ENCODE results near the gene ZNF646. TPM values are rescaled to one million over a fixed set of nuclear protein-coding genes. Genes with fewer than 3 reads are reported as not detected.

The ZNF646 gene
- total RNA-seq, 6 experiments from 2014 or later, result 13.0 to 16.3 (median 14.7) TPM

DNA sequence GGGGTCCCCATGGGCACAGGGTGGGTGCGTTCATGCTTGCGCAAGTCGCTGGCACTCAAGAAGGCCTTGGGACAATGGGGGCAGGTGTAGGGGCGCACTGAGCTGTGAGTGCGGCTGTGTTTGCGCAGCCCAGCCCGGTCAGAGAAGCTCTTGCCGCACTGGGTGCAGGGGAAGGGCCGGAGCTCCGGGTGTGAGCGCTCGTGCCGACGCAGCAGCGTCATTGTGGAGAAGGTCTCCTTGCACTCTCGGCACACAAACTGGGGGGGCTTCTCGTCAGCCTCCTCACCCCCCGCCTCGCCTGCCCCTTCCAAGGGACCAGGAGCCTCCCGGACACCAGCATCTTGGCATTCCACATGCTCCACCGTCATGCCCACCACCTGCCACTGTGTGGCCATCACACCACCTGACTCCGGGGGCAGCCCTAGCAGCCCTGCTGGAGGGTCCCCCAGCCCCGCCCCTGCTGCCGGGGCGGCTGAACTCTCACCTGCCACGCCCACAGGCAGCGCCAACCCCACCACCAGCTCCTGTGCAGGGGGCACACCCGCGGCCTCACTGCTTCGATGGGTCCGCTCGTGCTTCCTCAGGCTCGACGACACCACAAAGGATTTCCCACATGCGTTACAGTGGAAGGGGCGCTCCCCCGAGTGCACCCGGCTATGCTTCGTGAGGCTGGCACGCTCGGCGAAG lies 13.0 kb upstream of the ZNF646 start:
- DNase-seq, result no peak
- Mint-ChIP-seq H3K4me3 (no peak overlapping the region), H3K36me3 (ENCODE audit: low read depth) (peaks cover 26% of the 10 kb centered on the region), H3K27ac (no peak overlapping the region), H3K27me3 (ENCODE audit: insufficient read depth) (peaks cover 4% of the 10 kb centered on the region), H3K4me1 (ENCODE audit: low read depth) (peaks cover 20% of the 10 kb centered on the region), H3K9me3 (no peaks in the 10 kb centered on the region)
- TF ChIP-seq, protein P1, sequence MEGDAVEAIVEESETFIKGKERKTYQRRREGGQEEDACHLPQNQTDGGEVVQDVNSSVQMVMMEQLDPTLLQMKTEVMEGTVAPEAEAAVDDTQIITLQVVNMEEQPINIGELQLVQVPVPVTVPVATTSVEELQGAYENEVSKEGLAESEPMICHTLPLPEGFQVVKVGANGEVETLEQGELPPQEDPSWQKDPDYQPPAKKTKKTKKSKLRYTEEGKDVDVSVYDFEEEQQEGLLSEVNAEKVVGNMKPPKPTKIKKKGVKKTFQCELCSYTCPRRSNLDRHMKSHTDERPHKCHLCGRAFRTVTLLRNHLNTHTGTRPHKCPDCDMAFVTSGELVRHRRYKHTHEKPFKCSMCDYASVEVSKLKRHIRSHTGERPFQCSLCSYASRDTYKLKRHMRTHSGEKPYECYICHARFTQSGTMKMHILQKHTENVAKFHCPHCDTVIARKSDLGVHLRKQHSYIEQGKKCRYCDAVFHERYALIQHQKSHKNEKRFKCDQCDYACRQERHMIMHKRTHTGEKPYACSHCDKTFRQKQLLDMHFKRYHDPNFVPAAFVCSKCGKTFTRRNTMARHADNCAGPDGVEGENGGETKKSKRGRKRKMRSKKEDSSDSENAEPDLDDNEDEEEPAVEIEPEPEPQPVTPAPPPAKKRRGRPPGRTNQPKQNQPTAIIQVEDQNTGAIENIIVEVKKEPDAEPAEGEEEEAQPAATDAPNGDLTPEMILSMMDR (IDR thresholded peaks at IDR 0.05), result no peak

DNA sequence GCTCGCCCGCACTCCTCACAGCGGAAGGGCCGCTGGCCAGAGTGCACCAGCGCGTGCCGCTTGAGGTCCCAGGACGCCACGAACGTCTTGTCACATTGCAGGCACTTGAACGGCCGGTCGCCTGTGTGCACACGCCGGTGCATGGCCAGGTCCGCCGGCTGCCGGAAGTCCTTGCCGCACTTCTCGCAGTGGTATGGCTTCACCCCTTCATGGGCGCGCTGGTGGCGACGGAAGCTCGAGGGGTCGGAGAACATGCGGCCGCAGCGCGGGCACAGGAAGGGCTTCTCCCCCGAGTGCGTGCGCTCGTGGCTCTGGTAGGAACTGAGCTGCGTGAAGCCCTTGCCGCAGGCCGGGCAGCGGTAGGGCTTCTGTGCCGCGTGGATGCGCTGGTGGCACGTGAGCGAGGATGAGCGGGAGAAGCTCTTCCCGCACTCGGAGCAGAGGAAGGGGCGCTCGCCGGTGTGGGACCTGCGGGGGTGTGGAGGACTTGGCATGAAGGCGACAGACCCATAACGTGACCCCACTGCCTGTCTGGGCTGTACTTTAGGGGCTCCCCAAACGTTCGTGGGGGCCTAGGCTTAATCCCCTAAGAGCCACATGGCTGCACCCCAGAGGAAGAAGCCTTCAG lies 12.3 kb upstream of the ZNF646 start:
- Mint-ChIP-seq H3K4me1 (ENCODE audit: low read depth) (peaks cover 20% of the 10 kb centered on the region), H3K27me3 (ENCODE audit: insufficient read depth) (peaks cover 4% of the 10 kb centered on the region), H3K4me3 (no peak overlapping the region), H3K36me3 (ENCODE audit: low read depth) (peaks cover 20% of the 10 kb centered on the region), H3K27ac (no peak overlapping the region), H3K9me3 (no peaks in the 10 kb centered on the region)
- TF ChIP-seq, protein P1 (IDR thresholded peaks at IDR 0.05), result no peak
- no peak for DNase-seq

DNA sequence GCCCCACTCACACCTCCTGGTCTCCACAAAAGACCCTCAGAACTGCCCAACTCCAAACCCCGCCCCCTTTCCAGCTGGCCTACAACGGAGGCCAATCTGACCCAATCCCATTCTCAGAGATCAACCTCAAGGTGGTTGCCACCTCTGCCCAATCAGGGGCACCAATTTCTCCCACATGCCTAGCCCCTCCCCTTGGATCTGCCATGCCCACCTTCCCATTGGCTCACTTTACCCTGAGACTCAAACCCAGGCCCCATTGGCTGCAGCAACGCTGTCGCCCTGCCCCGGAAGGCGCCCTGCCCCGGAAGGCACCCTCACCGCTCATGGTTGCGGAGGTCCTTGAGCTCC lies 10.8 kb upstream of the ZNF646 start:
- no peak overlapping the region for H3K4me3 Mint-ChIP-seq

DNA sequence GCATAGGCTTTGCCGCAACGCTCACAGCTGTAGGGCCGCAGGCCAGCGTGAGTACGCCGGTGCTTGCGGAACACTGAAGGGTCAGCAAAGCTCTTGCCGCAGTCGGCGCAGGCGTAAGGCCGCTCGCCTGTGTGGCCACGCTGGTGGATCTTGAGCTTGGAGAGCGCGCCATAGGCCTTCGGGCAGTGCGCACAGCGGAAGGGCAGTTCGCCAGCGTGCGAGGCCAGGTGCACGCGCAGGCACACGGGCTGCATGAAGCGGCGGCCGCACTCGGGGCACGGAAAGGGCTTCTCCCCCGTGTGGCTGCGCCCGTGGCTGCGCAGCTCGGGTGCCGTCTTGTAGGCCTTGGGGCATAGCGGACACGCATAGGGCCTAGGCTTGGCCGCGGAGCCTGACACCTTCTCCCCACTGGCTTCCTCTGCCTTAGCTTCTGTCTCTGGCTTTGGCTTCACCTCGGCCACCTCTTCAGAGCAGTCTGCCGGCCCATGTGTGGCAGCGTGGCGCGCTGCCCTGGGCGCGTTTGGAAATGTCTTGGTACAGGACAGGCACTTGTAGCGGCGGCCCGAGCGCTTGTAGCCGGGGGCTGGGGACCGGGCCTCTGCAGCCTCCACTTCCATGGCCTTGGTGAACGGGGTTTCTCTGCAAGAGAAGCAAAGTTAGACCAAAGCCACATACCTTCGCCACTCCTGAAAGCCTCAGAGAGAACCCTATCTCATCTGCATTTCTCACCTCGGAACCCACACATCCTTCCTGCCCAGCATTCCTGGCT lies 10.2 kb upstream of the ZNF646 start:
- peak overlapping the region; percentile 98 for H3K27ac Mint-ChIP-seq
- no peaks in the 10 kb centered on the region for H3K9me3 Mint-ChIP-seq
- H3K4me1 Mint-ChIP-seq (ENCODE audit: low read depth), result peaks cover 22% of the 10 kb centered on the region
- no peak for DNase-seq
- peak overlapping the region; percentile 81 for H3K4me3 Mint-ChIP-seq
- peaks cover 20% of the 10 kb centered on the region for H3K36me3 Mint-ChIP-seq (ENCODE audit: low read depth)
- peaks cover 4% of the 10 kb centered on the region for H3K27me3 Mint-ChIP-seq (ENCODE audit: insufficient read depth)
- TF ChIP-seq, protein P1 (IDR thresholded peaks at IDR 0.05), result no peak

More for the DNA sequence above, 10.8 kb upstream of the ZNF646 start:
- H3K4me1 Mint-ChIP-seq (ENCODE audit: low read depth), result peaks cover 20% of the 10 kb centered on the region
- peaks cover 4% of the 10 kb centered on the region for H3K27me3 Mint-ChIP-seq (ENCODE audit: insufficient read depth)
- peaks cover 20% of the 10 kb centered on the region for H3K36me3 Mint-ChIP-seq (ENCODE audit: low read depth)
- no peaks in the 10 kb centered on the region for H3K9me3 Mint-ChIP-seq
- H3K27ac Mint-ChIP-seq, result peak overlapping the region; percentile 74
- no peak for DNase-seq
- TF ChIP-seq, protein P1 (IDR thresholded peaks at IDR 0.05), result no peak

DNA sequence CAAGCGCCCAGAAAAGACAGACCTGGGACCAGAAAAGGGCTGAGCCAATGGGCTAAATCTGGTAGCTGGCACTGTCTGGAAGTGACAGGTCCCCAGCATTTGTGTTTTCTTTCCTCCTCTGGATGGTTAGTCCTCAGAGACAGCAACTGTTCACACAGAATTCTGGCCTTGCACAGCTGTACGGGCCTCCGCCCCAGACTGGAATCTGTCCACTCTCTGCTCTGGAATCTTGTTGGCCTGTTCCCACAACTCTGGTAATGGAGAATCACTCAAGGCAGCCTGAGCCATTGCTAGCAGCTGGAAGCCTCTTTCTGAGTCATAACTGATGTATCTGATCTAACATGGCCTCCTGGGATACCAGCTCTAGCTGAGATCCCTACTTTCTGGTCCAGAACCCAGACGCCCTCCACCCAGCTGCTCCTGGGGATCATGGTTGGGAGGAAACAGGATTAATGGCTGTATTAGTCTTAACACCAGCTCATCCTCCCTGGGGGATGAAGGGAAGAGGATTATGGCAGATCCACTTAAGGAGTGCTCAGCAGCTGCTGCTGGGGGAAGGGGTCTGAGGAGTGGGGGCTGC lies 9.2 kb upstream of the ZNF646 start:
- H3K4me3 Mint-ChIP-seq, result peak overlapping the region; percentile 81
- H3K36me3 Mint-ChIP-seq (ENCODE audit: low read depth), result peaks cover 20% of the 10 kb centered on the region
- peaks cover 26% of the 10 kb centered on the region for H3K4me1 Mint-ChIP-seq (ENCODE audit: low read depth)
- peak; percentile 95 for DNase-seq
- H3K27ac Mint-ChIP-seq, result peak overlapping the region; percentile 98
- TF ChIP-seq, protein P1 (IDR thresholded peaks at IDR 0.05), result no peak
- no peaks in the 10 kb centered on the region for H3K9me3 Mint-ChIP-seq
- H3K27me3 Mint-ChIP-seq (ENCODE audit: insufficient read depth), result peaks cover 4% of the 10 kb centered on the region

Measured in HFFc6 (cell line).